Osteocyte (in vitro differentiated cells): Measurements from ENCODE around the gene GIPC2. TPM values are rescaled to one million over a fixed set of nuclear protein-coding genes. Genes with fewer than 3 reads are reported as not detected.
"Not testable (repeated sequence)": the region's sequence is repeated elsewhere in the genome, so short reads cannot be mapped to it uniquely, and the experiment has no call there.

Experiments used
- DNase-seq: peaks from one replicate; pipeline ENCODE4 v3.0.0; 2021; ENCODE audit warnings: mixed read lengths; ENCODE audit not compliant: unreplicated experiment; ENCODE audit errors: extremely low spot score
- H3K27ac Mint-ChIP-seq: one replicate; pipeline ENCODE4 v1.8.0; 2021; ENCODE audit warnings: mild to moderate bottlenecking, mixed read lengths; ENCODE audit not compliant: unreplicated experiment
- H3K27me3 Mint-ChIP-seq: one replicate; pipeline ENCODE4 v1.8.0; 2021; ENCODE audit warnings: mixed read lengths; ENCODE audit not compliant: unreplicated experiment
- H3K36me3 Mint-ChIP-seq: one replicate; pipeline ENCODE4 v1.8.0; 2021; ENCODE audit warnings: mixed read lengths; ENCODE audit not compliant: unreplicated experiment
- H3K4me1 Mint-ChIP-seq: one replicate; pipeline ENCODE4 v1.8.0; 2021; ENCODE audit warnings: mixed read lengths; ENCODE audit not compliant: unreplicated experiment
- H3K4me3 Mint-ChIP-seq: one replicate; pipeline ENCODE4 v1.8.0; 2021; ENCODE audit warnings: mild to moderate bottlenecking, moderate library complexity, mixed read lengths; ENCODE audit not compliant: unreplicated experiment
- H3K9me3 Mint-ChIP-seq: one replicate; pipeline ENCODE4 v1.8.0; 2021; ENCODE audit warnings: mixed read lengths; ENCODE audit not compliant: unreplicated experiment
- CTCF ChIP-seq: fragments of 200-600 bp; sonication (generic); IDR thresholded peaks from 2 replicates; pipeline ENCODE4 v1.5.0; 2021; ENCODE audit warnings: antibody characterized with exemption, mild to moderate bottlenecking, moderate library complexity
- total RNA-seq: library from RNA; stranded (reverse); gene quantifications from 2 replicates; pipeline ENCODE4 v1.2.1, GENCODE V29; 2021

Gene GIPC2
- total RNA-seq, 1 donor from 2014 or later: 0.08 TPM

GRCh38 chr1:78055565-78056132 is 9.9 kb downstream of the GIPC2 start:
- no peaks in the 10 kb centered on the region for H3K27me3 Mint-ChIP-seq
- H3K4me3 Mint-ChIP-seq: no peak overlapping the region
- H3K36me3 Mint-ChIP-seq: no peaks in the 10 kb centered on the region
- no peak overlapping the region for H3K27ac Mint-ChIP-seq
- H3K4me1 Mint-ChIP-seq: peaks cover 10% of the 10 kb centered on the region
- no peak for TF ChIP-seq CTCF
- H3K9me3 Mint-ChIP-seq: no peaks in the 10 kb centered on the region
- no peak for DNase-seq

- peak overlapping the region; percentile 66 for H3K27ac Mint-ChIP-seq
- H3K27me3 Mint-ChIP-seq: no peaks in the 10 kb centered on the region
- TF ChIP-seq CTCF: no peak
- peaks cover 26% of the 10 kb centered on the region for H3K4me1 Mint-ChIP-seq
- no peaks in the 10 kb centered on the region for H3K9me3 Mint-ChIP-seq
- no peak overlapping the region for H3K4me3 Mint-ChIP-seq
- no peak for DNase-seq
- no peaks in the 10 kb centered on the region for H3K36me3 Mint-ChIP-seq
These were observed 12.9 kb downstream of the GIPC2 start for GRCh38 chr1:78058670-78059069.

GRCh38 chr1:78060857-78061563 is 15.2 kb downstream of the GIPC2 start:
- Mint-ChIP-seq H3K27me3 (no peaks in the 10 kb centered on the region), H3K36me3 (no peaks in the 10 kb centered on the region), H3K9me3 (peaks cover 8% of the 10 kb centered on the region), H3K4me1 (peaks cover 17% of the 10 kb centered on the region), H3K4me3 (no peak overlapping the region), H3K27ac (peak overlapping the region; percentile 87)
- no peak for TF ChIP-seq CTCF
- DNase-seq: no peak

- Mint-ChIP-seq H3K27ac (peak overlapping the region; percentile 87), H3K4me1 (peaks cover 17% of the 10 kb centered on the region), H3K4me3 (no peak overlapping the region), H3K36me3 (no peaks in the 10 kb centered on the region), H3K9me3 (peaks cover 9% of the 10 kb centered on the region), H3K27me3 (no peaks in the 10 kb centered on the region)
- no peak for DNase-seq
- no peak for TF ChIP-seq CTCF
These were observed 16.2 kb downstream of the GIPC2 start for GRCh38 chr1:78061825-78062523.

GRCh38 chr1:78064886-78065285 is 19.1 kb downstream of the GIPC2 start:
- DNase-seq, H3K36me3 Mint-ChIP-seq, H3K9me3 Mint-ChIP-seq, H3K27me3 Mint-ChIP-seq, H3K27ac Mint-ChIP-seq, H3K4me3 Mint-ChIP-seq: not testable (repeated sequence)
- H3K4me1 Mint-ChIP-seq: peaks cover 17% of the 10 kb centered on the region
